MM.1S (cell line): ENCODE data around the gene CLCN4.

Source experiments
- DNase-seq: peaks from one replicate; pipeline ENCODE4 v3.0.0-alpha.2; 2015
- H2AFZ ChIP-seq: fragments of 300-600 bp; sonication (generic); 2 replicates; pipeline ENCODE4 v1.6.0; 2016; ENCODE audit warnings: antibody characterized with exemption, low read length
- H3F3A ChIP-seq: fragments of 300-600 bp; sonication (generic); 2 replicates; pipeline ENCODE4 v1.6.1; 2016; ENCODE audit warnings: mild to moderate bottlenecking, antibody characterized with exemption, low read length, moderate library complexity, mixed read lengths; ENCODE audit not compliant: insufficient read depth
- H3K27ac ChIP-seq: fragments of 300-600 bp; sonication (generic); 2 replicates; pipeline ENCODE4 v1.5.1; 2016; ENCODE audit warnings: mild to moderate bottlenecking, low read length
- H3K27me3 ChIP-seq: fragments of 300-600 bp; sonication (generic); replicated peaks from 2 replicates; pipeline ENCODE4 v1.6.0; 2016; ENCODE audit warnings: low read length; ENCODE audit not compliant: insufficient read depth
- H3K36me3 ChIP-seq: fragments of 300-600 bp; sonication (generic); replicated peaks from 2 replicates; pipeline ENCODE4 v1.6.1; 2016; ENCODE audit warnings: mild to moderate bottlenecking, low read length, mixed read lengths; ENCODE audit not compliant: insufficient read depth
- H3K4me1 ChIP-seq: fragments of 300-600 bp; sonication (generic); 2 replicates; pipeline ENCODE4 v1.6.1; 2016; ENCODE audit warnings: low read length, mixed read lengths
- H3K4me2 ChIP-seq: fragments of 300-600 bp; sonication (generic); 2 replicates; pipeline ENCODE4 v1.6.0; 2016; ENCODE audit warnings: low read depth, low read length
- H3K4me3 ChIP-seq: fragments of 300-600 bp; sonication (generic); 2 replicates; pipeline ENCODE4 v1.5.1; 2016; ENCODE audit warnings: low read length, mixed read lengths
- H3K79me2 ChIP-seq: fragments of 300-600 bp; sonication (generic); 2 replicates; pipeline ENCODE4 v1.6.1; 2016; ENCODE audit warnings: mixed run types, low read length, mixed read lengths
- H3K9ac ChIP-seq: fragments of 300-600 bp; sonication (generic); 2 replicates; pipeline ENCODE4 v1.6.1; 2016; ENCODE audit warnings: low read length, mixed read lengths
- H3K9me2 ChIP-seq: fragments of 300-600 bp; sonication (generic); replicated peaks from 2 replicates; pipeline ENCODE4 v1.6.1; 2016; ENCODE audit warnings: mild to moderate bottlenecking, low read length, mixed read lengths; ENCODE audit not compliant: insufficient read depth
- H3K9me3 ChIP-seq: fragments of 300-600 bp; sonication (generic); replicated peaks from 2 replicates; pipeline ENCODE4 v1.6.1; 2016; ENCODE audit warnings: mild to moderate bottlenecking, low read length, mixed read lengths; ENCODE audit not compliant: insufficient read depth
- H4K20me1 ChIP-seq: fragments of 300-600 bp; sonication (generic); 2 replicates; pipeline ENCODE4 v1.6.1; 2016; ENCODE audit warnings: mild to moderate bottlenecking, low read length, moderate library complexity, mixed read lengths; ENCODE audit not compliant: insufficient read depth
- CTCF ChIP-seq: fragments of 300-600 bp; sonication (generic); IDR thresholded peaks from 2 replicates; pipeline ENCODE4 v1.5.1; 2016; ENCODE audit warnings: antibody characterized with exemption, low read length, mixed read lengths
- EZH2 ChIP-seq: fragments of 300-600 bp; sonication (generic); optimal IDR thresholded peaks from 2 replicates; pipeline ENCODE3; 2017; ENCODE audit warnings: low read depth, mild to moderate bottlenecking, antibody characterized with exemption, low read length, mixed read lengths
- EZH2phosphoT487 ChIP-seq: fragments of 300-600 bp; sonication (generic); IDR thresholded peaks from 2 replicates; pipeline ENCODE4 v1.6.1; 2018; ENCODE audit warnings: antibody characterized with exemption, low read length

The CLCN4 gene

GRCh38 chrX:10237241-10237640, 80.5 kb downstream of the CLCN4 start:
- H3K9me2 ChIP-seq: no peaks in the 10 kb centered on the region
- H3K4me2 ChIP-seq: no peak overlapping the region
- no peaks in the 10 kb centered on the region for H3K9me3 ChIP-seq
- H3K27ac ChIP-seq: no peak overlapping the region
- no peaks in the 10 kb centered on the region for H3K79me2 ChIP-seq
- no peak overlapping the region for H3K9ac ChIP-seq
- H3F3A ChIP-seq: no peaks in the 10 kb centered on the region
- no peak overlapping the region for H2AFZ ChIP-seq
- no peaks in the 10 kb centered on the region for H3K27me3 ChIP-seq
- H3K4me3 ChIP-seq: no peak overlapping the region
- no peaks in the 10 kb centered on the region for H3K36me3 ChIP-seq
- no peaks in the 10 kb centered on the region for H4K20me1 ChIP-seq
- no peak for DNase-seq
- H3K4me1 ChIP-seq: no peaks in the 10 kb centered on the region
- TF ChIP-seq EZH2: no peak
- no peak for TF ChIP-seq EZH2phosphoT487
- TF ChIP-seq CTCF: no peak

GRCh38 chrX:10239611-10240064, 82.9 kb downstream of the CLCN4 start:
- TF ChIP-seq CTCF (no peak), EZH2phosphoT487 (no peak), EZH2 (no peak)
- DNase-seq: no peak
- Histone ChIP-seq H3K4me2 (no peak overlapping the region), H3K27me3 (no peaks in the 10 kb centered on the region), H3F3A (no peaks in the 10 kb centered on the region), H4K20me1 (no peaks in the 10 kb centered on the region), H3K9me3 (no peaks in the 10 kb centered on the region), H3K9ac (no peak overlapping the region), H3K79me2 (no peaks in the 10 kb centered on the region), H2AFZ (no peak overlapping the region), H3K9me2 (no peaks in the 10 kb centered on the region), H3K27ac (no peak overlapping the region), H3K4me1 (no peaks in the 10 kb centered on the region), H3K4me3 (no peak overlapping the region), H3K36me3 (no peaks in the 10 kb centered on the region)

- H3K27ac ChIP-seq: no peak overlapping the region
- no peak overlapping the region for H3K9ac ChIP-seq
- H3K36me3 ChIP-seq: no peaks in the 10 kb centered on the region
- no peaks in the 10 kb centered on the region for H3F3A ChIP-seq
- H3K9me2 ChIP-seq: no peaks in the 10 kb centered on the region
- H4K20me1 ChIP-seq: no peaks in the 10 kb centered on the region
- TF ChIP-seq EZH2: no peak
- TF ChIP-seq EZH2phosphoT487: no peak
- TF ChIP-seq CTCF: no peak
- DNase-seq: no peak
- H3K4me2 ChIP-seq: no peak overlapping the region
- H3K9me3 ChIP-seq: no peaks in the 10 kb centered on the region
- no peaks in the 10 kb centered on the region for H3K4me1 ChIP-seq
- no peak overlapping the region for H3K4me3 ChIP-seq
- no peaks in the 10 kb centered on the region for H3K27me3 ChIP-seq
- H3K79me2 ChIP-seq: no peaks in the 10 kb centered on the region
- no peak overlapping the region for H2AFZ ChIP-seq
Observed at GRCh38 chrX:10240918-10241317, 84.1 kb downstream of the CLCN4 start.
